Stimulated activated effector memory CD8-positive, alpha-beta T cell treated with anti-CD3 and anti-CD28 coated beads, Interleukin-12 subunit alpha, Interleukin-12 subunit beta, amount 100 ng/mL, for 72 hours (primary cell): ENCODE measurements around the gene PDS5B.
A peak's percentile ranks its signal among the peaks of the same experiment; 100 is the strongest.
"Not testable (repeated sequence)": the region's sequence is repeated elsewhere in the genome, so short reads cannot be mapped to it uniquely, and the experiment has no call there.

Source experiments
- ATAC-seq: fragments of 150-1000 bp; cut with Tn5 transposase; 2 replicates; pipeline ENCODE4 v1.10.0; 2021
- DNase-seq, 2 donors: peaks; one replicate each; pipeline ENCODE4 v3.0.0; 2021 to 2022; ENCODE audit warnings: low spot score in 2 of 2
- H3K27ac Mint-ChIP-seq: one replicate; pipeline ENCODE4 v1.8.0; 2022; ENCODE audit warnings: mild to moderate bottlenecking, mixed read lengths
- H3K36me3 Mint-ChIP-seq: one replicate; pipeline ENCODE4 v1.8.0; 2022; ENCODE audit warnings: mild to moderate bottlenecking, mixed read lengths
- H3K4me1 Mint-ChIP-seq: one replicate; pipeline ENCODE4 v1.8.0; 2022; ENCODE audit warnings: mixed read lengths
- H3K4me3 Mint-ChIP-seq: one replicate; pipeline ENCODE4 v1.8.0; 2022; ENCODE audit warnings: mild to moderate bottlenecking, mixed read lengths
- H3K9me3 Mint-ChIP-seq: one replicate; pipeline ENCODE4 v1.8.0; 2022; ENCODE audit warnings: mixed read lengths

The PDS5B gene

GRCh38 chr13:32720026-32720425, 133.8 kb downstream of the PDS5B start:
- peaks cover 40% of the 10 kb centered on the region for H3K36me3 Mint-ChIP-seq
- H3K4me3 Mint-ChIP-seq, result no peak overlapping the region
- H3K9me3 Mint-ChIP-seq, result no peaks in the 10 kb centered on the region
- no peak overlapping the region for H3K27ac Mint-ChIP-seq
- DNase-seq (no peak), ATAC-seq (no peak)
- peaks cover 12% of the 10 kb centered on the region for H3K4me1 Mint-ChIP-seq

- DNase-seq, ATAC-seq, H3K4me3 Mint-ChIP-seq, H3K27ac Mint-ChIP-seq, H3K9me3 Mint-ChIP-seq: not testable (repeated sequence)
- H3K36me3 Mint-ChIP-seq, result peaks cover 36% of the 10 kb centered on the region
- H3K4me1 Mint-ChIP-seq, result peaks cover 12% of the 10 kb centered on the region
Measured at GRCh38 chr13:32721131-32722034, 135.1 kb downstream of the PDS5B start.

GRCh38 chr13:32722340-32722739, 136.1 kb downstream of the PDS5B start:
- ATAC-seq (peak; percentile 39), DNase-seq (no peak)
- Mint-ChIP-seq H3K27ac (peak overlapping the region; percentile 6), H3K4me3 (no peak overlapping the region), H3K9me3 (no peaks in the 10 kb centered on the region), H3K36me3 (peaks cover 36% of the 10 kb centered on the region), H3K4me1 (peaks cover 12% of the 10 kb centered on the region)

- Mint-ChIP-seq H3K4me1 (peaks cover 22% of the 10 kb centered on the region), H3K9me3 (no peaks in the 10 kb centered on the region), H3K27ac (no peak overlapping the region), H3K36me3 (peaks cover 34% of the 10 kb centered on the region), H3K4me3 (no peak overlapping the region)
- DNase-seq, result no peak
- no peak for ATAC-seq
Measured at GRCh38 chr13:32723987-32724386, 137.7 kb downstream of the PDS5B start.

- DNase-seq (no peak), ATAC-seq (no peak)
- no peak overlapping the region for H3K4me3 Mint-ChIP-seq
- no peaks in the 10 kb centered on the region for H3K9me3 Mint-ChIP-seq
- H3K4me1 Mint-ChIP-seq, result peaks cover 36% of the 10 kb centered on the region
- H3K27ac Mint-ChIP-seq, result no peak overlapping the region
- H3K36me3 Mint-ChIP-seq, result peaks cover 37% of the 10 kb centered on the region
Measured at GRCh38 chr13:32726374-32727037, 140.3 kb downstream of the PDS5B start.

GRCh38 chr13:32728327-32728726, 142.1 kb downstream of the PDS5B start:
- Mint-ChIP-seq H3K4me1 (peaks cover 27% of the 10 kb centered on the region), H3K27ac (no peak overlapping the region), H3K36me3 (peaks cover 28% of the 10 kb centered on the region), H3K9me3 (no peaks in the 10 kb centered on the region), H3K4me3 (no peak overlapping the region)
- DNase-seq (no peak), ATAC-seq (no peak)

GRCh38 chr13:32729097-32729496, 142.8 kb downstream of the PDS5B start:
- DNase-seq, H3K4me3 Mint-ChIP-seq, ATAC-seq, H3K27ac Mint-ChIP-seq, H3K9me3 Mint-ChIP-seq: not testable (repeated sequence)
- peaks cover 30% of the 10 kb centered on the region for H3K36me3 Mint-ChIP-seq
- H3K4me1 Mint-ChIP-seq, result peaks cover 27% of the 10 kb centered on the region

GRCh38 chr13:32731074-32731473, 144.8 kb downstream of the PDS5B start:
- Mint-ChIP-seq H3K4me3 (no peak overlapping the region), H3K4me1 (peaks cover 30% of the 10 kb centered on the region), H3K36me3 (peaks cover 24% of the 10 kb centered on the region), H3K9me3 (no peaks in the 10 kb centered on the region), H3K27ac (peak overlapping the region; percentile 51)
- DNase-seq, result no peak
- no peak for ATAC-seq

- ATAC-seq, result no peak
- DNase-seq, result no peak
- H3K4me3 Mint-ChIP-seq, result no peak overlapping the region
- H3K36me3 Mint-ChIP-seq, result peaks cover 28% of the 10 kb centered on the region
- no peaks in the 10 kb centered on the region for H3K9me3 Mint-ChIP-seq
- peak overlapping the region; percentile 51 for H3K27ac Mint-ChIP-seq
- H3K4me1 Mint-ChIP-seq, result peaks cover 35% of the 10 kb centered on the region
Measured at GRCh38 chr13:32731576-32731975, 145.3 kb downstream of the PDS5B start.

- no peaks in the 10 kb centered on the region for H3K9me3 Mint-ChIP-seq
- peaks cover 39% of the 10 kb centered on the region for H3K4me1 Mint-ChIP-seq
- peaks cover 32% of the 10 kb centered on the region for H3K36me3 Mint-ChIP-seq
- no peak overlapping the region for H3K27ac Mint-ChIP-seq
- no peak for DNase-seq
- H3K4me3 Mint-ChIP-seq, result no peak overlapping the region
- no peak for ATAC-seq
Measured at GRCh38 chr13:32733690-32734089, 147.4 kb downstream of the PDS5B start.

GRCh38 chr13:32734511-32734910, 148.3 kb downstream of the PDS5B start:
- H3K4me1 Mint-ChIP-seq, result peaks cover 39% of the 10 kb centered on the region
- no peak overlapping the region for H3K27ac Mint-ChIP-seq

GRCh38 chr13:32735859-32736258, 149.6 kb downstream of the PDS5B start:
- peaks cover 32% of the 10 kb centered on the region for H3K4me1 Mint-ChIP-seq
- DNase-seq (no peak), ATAC-seq (no peak)
- peak overlapping the region; percentile 56 for H3K4me3 Mint-ChIP-seq
- no peaks in the 10 kb centered on the region for H3K9me3 Mint-ChIP-seq
- H3K27ac Mint-ChIP-seq, result peak overlapping the region; percentile 67
- peaks cover 45% of the 10 kb centered on the region for H3K36me3 Mint-ChIP-seq

More at GRCh38 chr13:32734511-32734910, 148.3 kb downstream of the PDS5B start:
- no peak for DNase-seq
- peak; percentile 77 for ATAC-seq
- Mint-ChIP-seq H3K9me3 (no peaks in the 10 kb centered on the region), H3K4me3 (no peak overlapping the region), H3K36me3 (peaks cover 38% of the 10 kb centered on the region)

GRCh38 chr13:32736648-32737047, 150.4 kb downstream of the PDS5B start:
- ATAC-seq (no peak), DNase-seq (no peak)
- H3K36me3 Mint-ChIP-seq, result peaks cover 52% of the 10 kb centered on the region
- H3K4me3 Mint-ChIP-seq, result peak overlapping the region; percentile 56
- H3K9me3 Mint-ChIP-seq, result no peaks in the 10 kb centered on the region
- H3K27ac Mint-ChIP-seq, result peak overlapping the region; percentile 67
- H3K4me1 Mint-ChIP-seq, result peaks cover 24% of the 10 kb centered on the region

GRCh38 chr13:32737111-32737571, 150.9 kb downstream of the PDS5B start:
- Mint-ChIP-seq H3K9me3 (no peaks in the 10 kb centered on the region), H3K27ac (peak overlapping the region; percentile 67), H3K4me1 (peaks cover 22% of the 10 kb centered on the region), H3K4me3 (peak overlapping the region; percentile 56), H3K36me3 (peaks cover 57% of the 10 kb centered on the region)
- ATAC-seq (peak; percentile 66), DNase-seq (no peak)

- ATAC-seq, result no peak
- peak overlapping the region; percentile 67 for H3K27ac Mint-ChIP-seq
- peaks cover 63% of the 10 kb centered on the region for H3K36me3 Mint-ChIP-seq
- H3K4me3 Mint-ChIP-seq, result peak overlapping the region; percentile 56
- H3K4me1 Mint-ChIP-seq, result peaks cover 22% of the 10 kb centered on the region
- no peaks in the 10 kb centered on the region for H3K9me3 Mint-ChIP-seq
- no peak for DNase-seq
Measured at GRCh38 chr13:32737679-32738078, 151.4 kb downstream of the PDS5B start.
